B cell (primary cell): ENCODE measurements around the gene CTNNA3. TPM values are rescaled to one million over a fixed set of nuclear protein-coding genes. Genes with fewer than 3 reads are reported as not detected.

Source experiments
- ATAC-seq: fragments of 200-7000 bp; cut with Tn5 transposase; one replicate; pipeline ENCODE4 v1.10.0; 2021; ENCODE audit warnings: low read depth, mild to moderate bottlenecking, moderate number of reproducible peaks, moderate library complexity
- CTCF ChIA-PET: fragments of 350-600 bp; sonication (Branson Sonifier 250); formaldehyde crosslinking; loops from one replicate; lab custom pipeline; 2021; ENCODE audit warnings: antibody characterized with exemption, inconsistent platforms; lab: Charles Lee
- POLR2A ChIA-PET: fragments of 350-600 bp; sonication (Branson Sonifier 250); formaldehyde crosslinking; loops from one replicate; lab custom pipeline; 2021; ENCODE audit warnings: antibody characterized with exemption; lab: Charles Lee
- DNase-seq: peaks from one replicate; pipeline ENCODE4 v3.0.0; 2013
- H2AFZ ChIP-seq: 2 replicates; pipeline ENCODE4 v1.6.1; 2012; ENCODE audit warnings: mild to moderate bottlenecking, low read depth, low read length; ENCODE audit not compliant: insufficient read depth, poor library complexity, severe bottlenecking
- H3K27ac ChIP-seq, 2 donors: 1 replicate in 1 of 2; 2 replicates in 1 of 2; pipeline ENCODE4 v1.5.1; 2012 to 2013; ENCODE audit warnings: low read length in 2 of 2, mild to moderate bottlenecking in 2 of 2, moderate library complexity in 1 of 2
- H3K27me3 ChIP-seq, 4 experiments: fragments of 200-600 bp in 1 of 4; sonication (generic) in 1 of 4; replicated peaks in 1 of 4; 1 replicate in 2 of 4; 2 replicates in 2 of 4; pipeline versions ENCODE4 v1.6.1 to v1.7.0; 2013 to 2016; ENCODE audit warnings: low read length in 3 of 4, mild to moderate bottlenecking in 2 of 4, mixed read lengths in 1 of 4, moderate library complexity in 1 of 4; ENCODE audit not compliant: insufficient read depth in 4 of 4, control insufficient read depth in 3 of 4; ENCODE audit errors: control extremely low read depth in 1 of 4
- H3K36me3 ChIP-seq, 2 experiments: replicated peaks in 1 of 2; 1 replicate in 1 of 2; 2 replicates in 1 of 2; pipeline versions ENCODE4 v1.6.1 to v1.7.1; 2013; ENCODE audit warnings: low read length in 1 of 2; ENCODE audit not compliant: insufficient read depth in 2 of 2, control insufficient read depth in 1 of 2; ENCODE audit errors: control extremely low read depth in 1 of 2, extremely low read depth in 1 of 2
- H3K4me1 ChIP-seq, 2 donors: fragments of 200-600 bp in 1 of 2; sonication (generic) in 1 of 2; 1 replicate in 1 of 2; 2 replicates in 1 of 2; pipeline versions ENCODE4 v1.5.1 to v1.6.1; 2013 to 2017; ENCODE audit warnings: low read length in 2 of 2; ENCODE audit not compliant: control insufficient read depth in 2 of 2, insufficient read depth in 2 of 2
- H3K4me2 ChIP-seq: replicated peaks from 2 replicates; pipeline ENCODE3; 2012; ENCODE audit warnings: mild to moderate bottlenecking, low read depth, low read length; ENCODE audit not compliant: poor library complexity, severe bottlenecking
- H3K4me3 ChIP-seq, 5 experiments: fragments of 200-600 bp in 1 of 5; sonication (generic) in 1 of 5; 1 replicate in 3 of 5; 2 replicates in 2 of 5; pipeline versions ENCODE4 v1.5.1 to v1.7.0; 2011 to 2016; ENCODE audit warnings: low read length in 4 of 5, mild to moderate bottlenecking in 4 of 5, low read depth in 2 of 5, control low read depth in 1 of 5, moderate library complexity in 1 of 5; ENCODE audit not compliant: insufficient read depth in 1 of 5; ENCODE audit errors: control extremely low read depth in 1 of 5, extremely low read depth in 1 of 5
- H3K79me2 ChIP-seq: fragments of 200-600 bp; sonication (generic); one replicate; pipeline ENCODE4 v1.6.0; 2016; ENCODE audit warnings: low read length; ENCODE audit not compliant: control insufficient read depth, insufficient read depth
- H3K9ac ChIP-seq: fragments of 200-600 bp; sonication (generic); 2 replicates; pipeline ENCODE4 v1.6.1; 2017; ENCODE audit warnings: mild to moderate bottlenecking, low read length, moderate library complexity
- H3K9me3 ChIP-seq, 3 donors: one replicate each; pipeline versions ENCODE4 v1.6.1 to v1.7.1; 2013; ENCODE audit warnings: low read length in 2 of 3; ENCODE audit not compliant: control insufficient read depth in 2 of 3, insufficient read depth in 1 of 3; ENCODE audit errors: control extremely low read depth in 1 of 3
- H4K20me1 ChIP-seq: 2 replicates; pipeline ENCODE4 v1.6.0; 2012; ENCODE audit warnings: mild to moderate bottlenecking, low read length; ENCODE audit not compliant: insufficient read depth, control insufficient read depth, poor library complexity, severe bottlenecking
- H3K27ac Mint-ChIP-seq: one replicate; pipeline ENCODE4 v1.8.0; 2021; ENCODE audit warnings: mixed read lengths
- H3K27me3 Mint-ChIP-seq: one replicate; pipeline ENCODE4 v1.8.0; 2021; ENCODE audit warnings: mixed read lengths
- H3K4me1 Mint-ChIP-seq: one replicate; pipeline ENCODE4 v1.8.0; 2021; ENCODE audit warnings: mixed read lengths
- H3K4me3 Mint-ChIP-seq: one replicate; pipeline ENCODE4 v1.8.0; 2021; ENCODE audit warnings: mixed read lengths
- H3K9me3 Mint-ChIP-seq: one replicate; pipeline ENCODE4 v1.8.0; 2022; ENCODE audit warnings: mixed read lengths; ENCODE audit not compliant: insufficient read depth
- EZH2 ChIP-seq: IDR thresholded peaks from 2 replicates; pipeline ENCODE4 v1.6.1; 2012; ENCODE audit warnings: borderline replicate concordance, low read depth, mild to moderate bottlenecking, moderate library complexity, low read length; ENCODE audit not compliant: insufficient read depth, poor library complexity, severe bottlenecking
- WGBS: methylation state at CpG from one replicate; pipeline ENCODE4 v1.1.5; 2013; ENCODE audit warnings: missing lambda C conversion rate; ENCODE audit not compliant: insufficient coverage; 5-methylcytosine and 5-hydroxymethylcytosine counted together
- intact Hi-C: fragments of 100-400 bp; cut with micrococcal nuclease; formaldehyde crosslinking; loops from one replicate; pipeline ENCODE4 v1.10.0; 2022
- polyA plus RNA-seq: library from polyadenylated mRNA; depleted of rRNA; stranded (reverse); fragments of >200 nt; gene quantifications from 2 replicates; pipeline ENCODE4 v1.2.3, GENCODE V29; 2012
- total RNA-seq, 2 donors: library from RNA; stranded (reverse); fragments of 120-200 nt in 1 of 2; gene quantifications; 1 replicate in 1 of 2; 2 replicates in 1 of 2; pipeline versions ENCODE4 v1.2.3 to v1.2.4, GENCODE V29; 2013 to 2022
- TF ChIP-seq, protein P1 (sequence below): fragments of 200-600 bp; IDR thresholded peaks from one replicate; pipeline ENCODE4 v1.8.0; 2022; ENCODE audit warnings: antibody characterized with exemption, mild to moderate bottlenecking

The CTNNA3 gene
- total and polyA plus RNA-seq, 2 donors (not counting 1 experiment from before 2014, with no cell fraction given): 0.01 TPM; not detected in 1

DNA sequence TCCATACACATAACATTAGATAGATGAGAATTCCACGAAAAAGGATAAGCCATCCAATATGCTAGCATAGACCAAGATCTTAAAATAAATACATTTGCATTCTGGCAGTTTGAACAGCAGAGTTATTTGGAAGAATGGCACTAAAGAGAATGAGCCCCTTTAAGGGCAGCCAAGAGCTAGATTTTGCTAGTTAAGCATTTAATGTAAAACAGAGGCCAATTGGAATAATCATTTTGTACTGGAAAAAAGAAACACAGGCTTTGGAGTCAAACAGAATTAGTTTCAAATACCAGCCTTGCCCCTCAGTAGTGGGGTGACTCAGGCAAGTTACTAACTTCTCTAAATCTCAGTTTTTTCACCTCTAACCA is 714.0 kb downstream of the CTNNA3 start:
- no peaks in the 10 kb centered on the region for H3K79me2 ChIP-seq
- TF ChIP-seq, protein P1, sequence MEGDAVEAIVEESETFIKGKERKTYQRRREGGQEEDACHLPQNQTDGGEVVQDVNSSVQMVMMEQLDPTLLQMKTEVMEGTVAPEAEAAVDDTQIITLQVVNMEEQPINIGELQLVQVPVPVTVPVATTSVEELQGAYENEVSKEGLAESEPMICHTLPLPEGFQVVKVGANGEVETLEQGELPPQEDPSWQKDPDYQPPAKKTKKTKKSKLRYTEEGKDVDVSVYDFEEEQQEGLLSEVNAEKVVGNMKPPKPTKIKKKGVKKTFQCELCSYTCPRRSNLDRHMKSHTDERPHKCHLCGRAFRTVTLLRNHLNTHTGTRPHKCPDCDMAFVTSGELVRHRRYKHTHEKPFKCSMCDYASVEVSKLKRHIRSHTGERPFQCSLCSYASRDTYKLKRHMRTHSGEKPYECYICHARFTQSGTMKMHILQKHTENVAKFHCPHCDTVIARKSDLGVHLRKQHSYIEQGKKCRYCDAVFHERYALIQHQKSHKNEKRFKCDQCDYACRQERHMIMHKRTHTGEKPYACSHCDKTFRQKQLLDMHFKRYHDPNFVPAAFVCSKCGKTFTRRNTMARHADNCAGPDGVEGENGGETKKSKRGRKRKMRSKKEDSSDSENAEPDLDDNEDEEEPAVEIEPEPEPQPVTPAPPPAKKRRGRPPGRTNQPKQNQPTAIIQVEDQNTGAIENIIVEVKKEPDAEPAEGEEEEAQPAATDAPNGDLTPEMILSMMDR: no peak
- no peak for TF ChIP-seq EZH2
- ChIA-PET POLR2A (no interaction called here), CTCF (no interaction called here)
- no CpG with 5 or more reads among the region's 1 CpG for WGBS
- no peaks in the 10 kb centered on the region for H4K20me1 ChIP-seq
- intact Hi-C loops: no loop called here
- Mint-ChIP-seq H3K9me3 (no peaks in the 10 kb centered on the region), H3K27ac (no peak overlapping the region), H3K4me1 (peaks cover 4% of the 10 kb centered on the region), H3K27me3 (no peaks in the 10 kb centered on the region), H3K4me3 (no peak overlapping the region)
- no peak overlapping the region for H2AFZ ChIP-seq
- H3K36me3 ChIP-seq: no peaks in the 10 kb centered on the region
- no peak overlapping the region for H3K27ac ChIP-seq
- no peak overlapping the region for H3K9ac ChIP-seq
- ATAC-seq: no peak
- no peak overlapping the region for H3K4me3 ChIP-seq
- no peak overlapping the region for H3K4me2 ChIP-seq
- no peaks in the 10 kb centered on the region for H3K4me1 ChIP-seq
- H3K9me3 ChIP-seq: peaks cover 0 to 3% (median 0%) of the 10 kb centered on the region in 3 donors
- no peak for DNase-seq
- no peaks in the 10 kb centered on the region for H3K27me3 ChIP-seq

DNA sequence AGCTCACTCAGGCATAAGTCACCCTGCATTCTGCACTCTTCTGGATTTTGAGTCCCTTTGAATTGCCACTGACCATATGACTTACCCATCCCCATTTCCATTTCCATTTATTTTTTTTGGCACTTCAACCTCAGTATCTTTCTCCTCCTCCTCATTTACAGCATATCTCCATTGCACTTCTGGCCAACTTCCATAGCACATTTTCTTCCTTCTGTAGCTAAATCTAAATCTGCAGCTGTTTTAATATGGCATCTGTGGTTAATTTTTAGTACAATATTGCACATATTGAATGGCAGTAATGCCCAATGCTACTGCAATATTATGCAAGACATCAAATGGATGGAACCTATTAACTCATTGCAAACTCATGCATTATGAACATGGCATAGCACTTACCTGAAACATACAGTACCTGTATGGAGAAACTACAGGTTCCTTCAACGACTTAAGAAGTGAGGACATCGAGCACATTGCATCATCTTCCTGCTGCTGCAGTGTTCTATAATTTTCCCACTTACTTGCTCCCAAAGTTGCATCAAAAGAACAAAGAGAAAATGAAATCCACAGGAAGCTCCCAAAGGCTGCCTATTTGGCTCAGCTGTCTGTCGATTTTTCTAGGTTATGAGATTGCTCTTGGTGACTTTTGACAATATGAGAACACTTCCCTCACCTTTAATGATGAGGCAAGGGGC is 714.5 kb downstream of the CTNNA3 start:
- H3K79me2 ChIP-seq: no peaks in the 10 kb centered on the region
- Mint-ChIP-seq H3K27me3 (no peaks in the 10 kb centered on the region), H3K27ac (no peak overlapping the region), H3K9me3 (no peaks in the 10 kb centered on the region), H3K4me1 (peaks cover 4% of the 10 kb centered on the region), H3K4me3 (no peak overlapping the region)
- no peaks in the 10 kb centered on the region for H3K4me1 ChIP-seq
- no peak for ATAC-seq
- no peak overlapping the region for H3K4me3 ChIP-seq
- no peak for DNase-seq
- no peak overlapping the region for H3K27ac ChIP-seq
- POLR2A ChIA-PET: no interaction called here
- H4K20me1 ChIP-seq: no peaks in the 10 kb centered on the region
- TF ChIP-seq EZH2: no peak
- TF ChIP-seq, protein P1: no peak
- H3K9me3 ChIP-seq: peaks cover 0 to 3% (median 0%) of the 10 kb centered on the region in 3 donors
- CTCF ChIA-PET: no interaction called here
- no peak overlapping the region for H3K9ac ChIP-seq
- intact Hi-C loops: no loop called here
- no peaks in the 10 kb centered on the region for H3K27me3 ChIP-seq
- no peak overlapping the region for H3K4me2 ChIP-seq
- 100% methylated on average over 2 of the region's 3 CpGs for WGBS
- no peaks in the 10 kb centered on the region for H3K36me3 ChIP-seq
- H2AFZ ChIP-seq: no peak overlapping the region
